GM23338 (cell line): ENCODE data around the gene SNX21. TPM values are rescaled to one million over a fixed set of nuclear protein-coding genes. Genes with fewer than 3 reads are reported as not detected.
A peak's percentile ranks its signal among the peaks of the same experiment; 100 is the strongest.

ENCODE experiments used
- ATAC-seq: fragments of 200-7000 bp; cut with Tn5 transposase; 3 replicates; pipeline ENCODE4 v1.9.1; 2020
- DNase-seq: peaks from one replicate; pipeline ENCODE4 v3.0.0-alpha.2; 2015; ENCODE audit warnings: low spot score
- H2AFZ ChIP-seq: fragments of 200-600 bp; sonication (generic); 2 replicates; pipeline ENCODE4 v1.8.0; 2016; ENCODE audit warnings: antibody characterized with exemption, mild to moderate bottlenecking, moderate library complexity
- H3F3A ChIP-seq: fragments of 200-600 bp; sonication (generic); replicated peaks from 2 replicates; pipeline ENCODE4 v1.8.0; 2017; ENCODE audit warnings: antibody characterized with exemption, mixed run types, low read depth
- H3K27ac ChIP-seq: fragments of 200-600 bp; sonication (generic); 2 replicates; pipeline ENCODE4 v1.6.1; 2016; ENCODE audit warnings: low read depth
- H3K27me3 ChIP-seq: fragments of 200-600 bp; sonication (generic); 2 replicates; pipeline ENCODE4 v1.8.0; 2016; ENCODE audit warnings: mild to moderate bottlenecking, mixed run types, moderate library complexity; ENCODE audit not compliant: insufficient read depth
- H3K36me3 ChIP-seq: fragments of 200-600 bp; sonication (generic); 2 replicates; pipeline ENCODE4 v1.8.0; 2016; ENCODE audit warnings: mild to moderate bottlenecking; ENCODE audit not compliant: insufficient read depth
- H3K4me1 ChIP-seq: fragments of 200-600 bp; sonication (generic); 2 replicates; pipeline ENCODE4 v1.8.0; 2016; ENCODE audit warnings: mild to moderate bottlenecking, moderate library complexity; ENCODE audit not compliant: insufficient read depth
- H3K4me2 ChIP-seq: fragments of 200-600 bp; sonication (generic); 2 replicates; pipeline ENCODE4 v1.7.1; 2017; ENCODE audit warnings: mixed run types
- H3K4me3 ChIP-seq: fragments of 200-600 bp; sonication (generic); 2 replicates; pipeline ENCODE4 v1.6.1; 2016; ENCODE audit warnings: mixed run types
- H3K79me2 ChIP-seq: fragments of 200-600 bp; sonication (generic); replicated peaks from 2 replicates; pipeline ENCODE4 v1.8.0; 2017; ENCODE audit warnings: mild to moderate bottlenecking; ENCODE audit not compliant: insufficient read depth
- H3K9me2 ChIP-seq: fragments of 200-600 bp; sonication (generic); 2 replicates; pipeline ENCODE4 v1.8.0; 2017; ENCODE audit not compliant: insufficient read depth
- H4K20me1 ChIP-seq: fragments of 200-600 bp; sonication (generic); replicated peaks from 2 replicates; pipeline ENCODE4 v1.8.0; 2017; ENCODE audit warnings: mild to moderate bottlenecking; ENCODE audit not compliant: insufficient read depth
- H3K27ac Mint-ChIP-seq: 2 replicates; pipeline ENCODE4 v1.8.0; 2020; ENCODE audit warnings: inconsistent platforms, mild to moderate bottlenecking, moderate library complexity, mixed read lengths
- H3K27me3 Mint-ChIP-seq: 3 replicates; pipeline ENCODE4 v1.8.0; 2022; ENCODE audit warnings: low read depth, mild to moderate bottlenecking, moderate library complexity, mixed read lengths, inconsistent platforms; ENCODE audit not compliant: insufficient read depth, poor library complexity
- H3K36me3 Mint-ChIP-seq: 3 replicates; pipeline ENCODE4 v1.8.0; 2021; ENCODE audit warnings: low read depth, mild to moderate bottlenecking, inconsistent platforms, moderate library complexity, mixed read lengths
- H3K4me1 Mint-ChIP-seq: 3 replicates; pipeline ENCODE4 v1.8.0; 2020; ENCODE audit warnings: mild to moderate bottlenecking, inconsistent platforms, mixed read lengths
- H3K4me3 Mint-ChIP-seq: 3 replicates; pipeline ENCODE4 v1.8.0; 2021; ENCODE audit warnings: moderate library complexity, mild to moderate bottlenecking, inconsistent platforms, mixed read lengths
- H3K9me3 Mint-ChIP-seq: 3 replicates; pipeline ENCODE4 v1.8.0; 2020; ENCODE audit warnings: moderate library complexity, mild to moderate bottlenecking, inconsistent platforms, mixed read lengths
- CREB1 ChIP-seq: fragments of 250-450 bp; sonication (Bioruptor Pico); IDR thresholded peaks from 2 replicates; pipeline ENCODE4 v1.5.0; 2020; ENCODE audit warnings: low read depth, mild to moderate bottlenecking, moderate library complexity
- CTCF ChIP-seq, 2 experiments: fragments of 200-600 bp in 1 of 2; sonication (generic) in 1 of 2; conservative IDR thresholded peaks; 2 replicates each; pipeline versions ENCODE4 v1.5.1 to v1.6.1; 2016 to 2017; ENCODE audit warnings: antibody characterized with exemption in 2 of 2, low read depth in 2 of 2, mild to moderate bottlenecking in 2 of 2, moderate library complexity in 1 of 2
- POLR2AphosphoS5 ChIP-seq: IDR thresholded peaks from 2 replicates; pipeline ENCODE4 v1.6.1; 2016; ENCODE audit warnings: antibody characterized with exemption, low read depth
- STAT1 ChIP-seq: IDR thresholded peaks from one replicate; pipeline ENCODE4 v1.6.1; 2016; ENCODE audit warnings: antibody characterized with exemption; ENCODE audit not compliant: unreplicated experiment
- ZNF331 ChIP-seq: fragments of 250-450 bp; sonication (Bioruptor Pico); IDR thresholded peaks from 2 replicates; pipeline ENCODE4 v1.5.0; 2020; ENCODE audit warnings: low read depth, mild to moderate bottlenecking, moderate library complexity
- polyA plus RNA-seq: library from polyadenylated mRNA; unstranded; fragments of >200 nt; fragmentation: Nextera tagmentation; extraction: Ambion mirVana; gene quantifications from 2 replicates; pipeline ENCODE4 v1.2.1, GENCODE V29; 2016
- total RNA-seq: library from RNA; depleted of rRNA; stranded (reverse); fragments of >200 nt; shearing (Covaris generic); gene quantifications from 2 replicates; pipeline ENCODE4 v1.2.3, GENCODE V29; 2014
- TF ChIP-seq, protein P1 (sequence below): IDR thresholded peaks from one replicate; pipeline ENCODE4 v1.6.1; 2018; ENCODE audit warnings: antibody characterized with exemption; ENCODE audit not compliant: unreplicated experiment

Gene SNX21
- total and polyA plus RNA-seq, 2 experiments from 2014 or later, result 13.3 to 31.5 TPM

GRCh38 chr20:45822857-45823256 lies 10.7 kb upstream of the SNX21 start:
- Mint-ChIP-seq H3K4me1 (peaks cover 30% of the 10 kb centered on the region), H3K4me3 (no peak overlapping the region), H3K27ac (no peak overlapping the region), H3K9me3 (no peaks in the 10 kb centered on the region; the same call in 1 of the 3 replicates), H3K27me3 (peaks cover 31% of the 10 kb centered on the region), H3K36me3 (peaks cover 7% of the 10 kb centered on the region; the same call in 2 of the 3 replicates)
- H3K4me3 ChIP-seq, result peak overlapping the region; percentile 20; the same call in 1 of the 2 replicates
- H3K27me3 ChIP-seq, result peaks cover 9% of the 10 kb centered on the region
- ATAC-seq (peak; percentile 30), DNase-seq (peak; percentile 64)
- no peak for TF ChIP-seq CTCF (conservative IDR thresholded peaks at IDR 0.05; ENCODE audit: low read depth in 2 of 2)
- peak overlapping the region; percentile 78 for H3K4me2 ChIP-seq
- peak overlapping the region; percentile 47; the same call in 1 of the 2 replicates for H2AFZ ChIP-seq
- H3K4me1 ChIP-seq, result peaks cover 15% of the 10 kb centered on the region
- no peak overlapping the region for H3K27ac ChIP-seq
- H3F3A ChIP-seq, result peaks cover 18% of the 10 kb centered on the region; the same call in 1 of the 2 replicates
- H4K20me1 ChIP-seq, result no peaks in the 10 kb centered on the region
- H3K9me2 ChIP-seq, result no peaks in the 10 kb centered on the region
- H3K36me3 ChIP-seq, result no peaks in the 10 kb centered on the region
- H3K79me2 ChIP-seq, result no peaks in the 10 kb centered on the region

DNA sequence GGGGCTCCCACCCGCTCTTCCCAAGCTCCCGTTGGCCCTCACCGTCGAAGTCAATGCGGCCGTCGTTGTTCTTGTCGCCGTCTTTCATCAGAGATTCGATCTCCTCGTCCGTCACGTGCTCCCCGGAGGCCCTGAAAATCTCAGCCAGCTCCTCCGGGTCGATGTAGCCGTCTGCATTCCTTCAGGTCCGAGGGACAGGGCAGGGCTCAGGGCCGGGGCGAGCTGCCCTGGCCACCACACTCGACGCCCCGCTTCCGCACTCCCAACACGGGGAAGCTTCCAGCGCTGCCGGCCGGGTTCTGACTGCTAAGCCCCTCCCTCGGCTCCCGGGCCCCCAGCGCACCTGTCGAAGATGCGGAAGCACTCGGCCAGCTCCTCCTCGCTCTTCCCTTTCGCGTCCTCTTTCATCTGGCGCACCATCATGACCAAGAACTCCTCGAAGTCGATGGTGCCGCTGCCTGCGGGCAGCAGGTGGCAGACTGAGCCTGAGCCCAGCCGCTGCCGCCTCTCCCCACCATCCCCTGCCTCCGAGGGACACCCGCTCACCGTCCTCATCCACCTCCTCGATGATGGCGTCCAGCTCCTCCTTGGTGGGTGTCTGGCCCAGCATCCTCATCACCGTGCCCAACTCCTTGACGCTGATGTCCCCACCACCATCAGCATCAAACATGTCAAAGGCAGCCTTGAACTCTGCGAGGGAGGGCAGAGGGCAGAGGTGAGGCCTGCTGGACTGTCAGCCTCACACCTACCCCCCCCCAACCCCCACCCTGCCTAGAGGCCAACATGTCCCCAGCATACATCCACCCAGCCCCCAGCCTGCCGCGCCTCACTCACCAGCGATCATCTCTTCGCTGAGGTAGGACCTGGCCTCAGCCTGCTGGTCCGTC lies 9.4 kb upstream of the SNX21 start:
- peaks cover 27% of the 10 kb centered on the region for H3K4me1 Mint-ChIP-seq
- peak overlapping the region; percentile 70 for H3K4me3 Mint-ChIP-seq
- peaks cover 9% of the 10 kb centered on the region for H3K27me3 ChIP-seq
- DNase-seq, result peak; percentile 89
- H3K4me1 ChIP-seq, result peaks cover 15% of the 10 kb centered on the region
- peaks cover 29% of the 10 kb centered on the region for H3K27me3 Mint-ChIP-seq
- H3K36me3 Mint-ChIP-seq, result peaks cover 6% of the 10 kb centered on the region; the same call in 1 of the 3 replicates
- H3F3A ChIP-seq, result peaks cover 13% of the 10 kb centered on the region; the same call in 1 of the 2 replicates
- no peaks in the 10 kb centered on the region for H3K9me2 ChIP-seq
- TF ChIP-seq STAT1 (no peak), CREB1 (CRISPR knock-in tag) (peak; percentile 19; the same call in 1 of the 2 replicates), CTCF (conservative IDR thresholded peaks at IDR 0.05; ENCODE audit: low read depth in 2 of 2) (peak; percentile 51 to 81), POLR2AphosphoS5 (no peak; the same call in 1 of the 2 replicates), ZNF331 (CRISPR knock-in tag) (no peak)
- TF ChIP-seq, protein P1, sequence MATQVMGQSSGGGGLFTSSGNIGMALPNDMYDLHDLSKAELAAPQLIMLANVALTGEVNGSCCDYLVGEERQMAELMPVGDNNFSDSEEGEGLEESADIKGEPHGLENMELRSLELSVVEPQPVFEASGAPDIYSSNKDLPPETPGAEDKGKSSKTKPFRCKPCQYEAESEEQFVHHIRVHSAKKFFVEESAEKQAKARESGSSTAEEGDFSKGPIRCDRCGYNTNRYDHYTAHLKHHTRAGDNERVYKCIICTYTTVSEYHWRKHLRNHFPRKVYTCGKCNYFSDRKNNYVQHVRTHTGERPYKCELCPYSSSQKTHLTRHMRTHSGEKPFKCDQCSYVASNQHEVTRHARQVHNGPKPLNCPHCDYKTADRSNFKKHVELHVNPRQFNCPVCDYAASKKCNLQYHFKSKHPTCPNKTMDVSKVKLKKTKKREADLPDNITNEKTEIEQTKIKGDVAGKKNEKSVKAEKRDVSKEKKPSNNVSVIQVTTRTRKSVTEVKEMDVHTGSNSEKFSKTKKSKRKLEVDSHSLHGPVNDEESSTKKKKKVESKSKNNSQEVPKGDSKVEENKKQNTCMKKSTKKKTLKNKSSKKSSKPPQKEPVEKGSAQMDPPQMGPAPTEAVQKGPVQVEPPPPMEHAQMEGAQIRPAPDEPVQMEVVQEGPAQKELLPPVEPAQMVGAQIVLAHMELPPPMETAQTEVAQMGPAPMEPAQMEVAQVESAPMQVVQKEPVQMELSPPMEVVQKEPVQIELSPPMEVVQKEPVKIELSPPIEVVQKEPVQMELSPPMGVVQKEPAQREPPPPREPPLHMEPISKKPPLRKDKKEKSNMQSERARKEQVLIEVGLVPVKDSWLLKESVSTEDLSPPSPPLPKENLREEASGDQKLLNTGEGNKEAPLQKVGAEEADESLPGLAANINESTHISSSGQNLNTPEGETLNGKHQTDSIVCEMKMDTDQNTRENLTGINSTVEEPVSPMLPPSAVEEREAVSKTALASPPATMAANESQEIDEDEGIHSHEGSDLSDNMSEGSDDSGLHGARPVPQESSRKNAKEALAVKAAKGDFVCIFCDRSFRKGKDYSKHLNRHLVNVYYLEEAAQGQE, result no peak
- no peaks in the 10 kb centered on the region for H3K79me2 ChIP-seq
- no peaks in the 10 kb centered on the region for H3K36me3 ChIP-seq
- peak overlapping the region; percentile 48; the same call in 1 of the 2 replicates for H3K4me3 ChIP-seq
- H3K27ac ChIP-seq, result no peak overlapping the region
- no peaks in the 10 kb centered on the region for H4K20me1 ChIP-seq
- peak overlapping the region; percentile 91 for H2AFZ ChIP-seq
- peak; percentile 82 for ATAC-seq
- H3K9me3 Mint-ChIP-seq, result no peaks in the 10 kb centered on the region; the same call in 1 of the 3 replicates
- no peak overlapping the region for H3K27ac Mint-ChIP-seq
- H3K4me2 ChIP-seq, result peak overlapping the region; percentile 78
